HG03108 (cell line): ENCODE data around the gene MAGEA6.
"Not testable (repeated sequence)": the region's sequence is repeated elsewhere in the genome, so short reads cannot be mapped to it uniquely, and the experiment has no call there.

ENCODE experiments used
- ATAC-seq: cut with Tn5 transposase; IDR thresholded peaks from one replicate; pipeline ENCODE4 v1.9.1; 2021; ENCODE audit warnings: moderate library complexity; ENCODE audit not compliant: unreplicated experiment

The MAGEA6 gene, protein sequence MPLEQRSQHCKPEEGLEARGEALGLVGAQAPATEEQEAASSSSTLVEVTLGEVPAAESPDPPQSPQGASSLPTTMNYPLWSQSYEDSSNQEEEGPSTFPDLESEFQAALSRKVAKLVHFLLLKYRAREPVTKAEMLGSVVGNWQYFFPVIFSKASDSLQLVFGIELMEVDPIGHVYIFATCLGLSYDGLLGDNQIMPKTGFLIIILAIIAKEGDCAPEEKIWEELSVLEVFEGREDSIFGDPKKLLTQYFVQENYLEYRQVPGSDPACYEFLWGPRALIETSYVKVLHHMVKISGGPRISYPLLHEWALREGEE

DNA sequence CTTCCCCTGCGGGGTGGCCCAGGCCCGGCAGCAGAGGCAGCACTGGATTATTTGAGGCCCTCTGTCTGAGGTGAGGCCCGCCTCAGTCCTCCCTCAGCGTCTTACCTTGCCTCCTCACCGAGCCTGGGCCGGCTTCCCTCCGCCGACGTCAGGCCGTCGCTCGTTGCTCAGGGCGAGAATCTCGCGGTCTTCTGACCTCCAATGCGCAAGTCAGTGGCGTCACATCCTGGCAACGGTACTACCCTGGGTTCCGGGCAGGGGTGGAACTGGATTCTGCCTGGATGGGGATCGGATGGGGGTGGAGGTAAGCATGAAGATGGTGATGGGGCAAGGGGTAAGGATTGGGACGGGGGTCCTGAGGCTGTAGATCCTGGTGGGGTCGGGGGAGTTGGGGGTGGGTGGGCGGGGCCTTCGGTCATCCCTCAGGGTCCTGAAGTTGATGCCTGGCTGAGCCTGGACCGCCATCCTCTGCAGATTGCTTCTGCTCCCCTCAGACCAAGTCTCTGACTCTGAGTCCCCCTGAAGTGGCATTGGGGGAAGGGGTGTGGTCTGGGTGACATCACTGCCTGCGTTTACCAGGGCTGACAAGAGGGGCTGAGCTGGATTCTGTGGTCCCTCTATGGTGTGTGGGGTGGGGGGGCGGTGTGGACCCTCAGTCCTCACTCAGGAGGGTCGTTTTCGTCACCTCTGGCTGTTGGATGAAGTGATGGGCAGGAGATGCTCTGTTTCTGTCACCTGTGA, at the start of gene MAGEA6:
Gene MAGEA6 (minus strand): TSS at position 141 of the 741 bp plus-strand sequence. CDS start 2,039 bp downstream, outside the sequence.
- ATAC-seq, result not testable (repeated sequence)

DNA sequence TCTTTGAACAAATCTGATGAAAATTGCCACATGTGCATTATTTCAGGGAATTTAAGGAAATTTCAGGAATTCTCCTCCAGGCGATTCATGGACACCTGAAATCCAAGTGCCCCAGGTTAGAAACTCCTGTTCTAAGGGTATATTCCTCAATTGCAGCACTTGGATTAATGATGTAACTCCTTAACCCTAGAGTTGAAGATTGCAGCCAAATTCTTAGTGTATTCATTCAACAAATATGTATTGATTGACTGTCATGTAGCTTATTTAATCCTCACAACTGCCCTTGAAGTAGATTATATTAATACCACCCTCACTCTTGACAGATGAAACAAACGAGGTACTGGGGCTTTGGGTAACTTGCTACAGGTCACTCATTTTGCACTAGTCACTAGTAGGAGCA, 49.8 kb upstream of the MAGEA6 start:
- ATAC-seq, result no peak

DNA sequence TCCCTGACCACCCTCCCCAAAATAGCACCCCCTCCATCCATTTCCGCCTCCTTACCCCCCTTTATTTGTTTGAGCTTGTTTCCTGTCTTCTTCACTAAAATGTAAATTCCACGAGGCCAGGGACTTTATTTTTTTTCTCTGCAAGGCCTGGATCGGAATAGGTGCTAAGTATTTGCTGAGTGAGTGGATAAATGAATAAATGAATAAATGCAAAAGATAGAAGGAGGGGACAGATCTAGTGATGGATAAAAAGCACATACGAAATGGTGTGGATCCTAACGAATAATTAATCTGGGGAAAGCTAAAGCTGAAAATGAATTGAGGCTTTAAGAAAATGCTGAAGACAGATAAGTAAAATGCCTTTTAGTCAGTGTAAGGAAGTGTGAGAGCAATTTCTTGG, 48.9 kb upstream of the MAGEA6 start:
- no peak for ATAC-seq

DNA sequence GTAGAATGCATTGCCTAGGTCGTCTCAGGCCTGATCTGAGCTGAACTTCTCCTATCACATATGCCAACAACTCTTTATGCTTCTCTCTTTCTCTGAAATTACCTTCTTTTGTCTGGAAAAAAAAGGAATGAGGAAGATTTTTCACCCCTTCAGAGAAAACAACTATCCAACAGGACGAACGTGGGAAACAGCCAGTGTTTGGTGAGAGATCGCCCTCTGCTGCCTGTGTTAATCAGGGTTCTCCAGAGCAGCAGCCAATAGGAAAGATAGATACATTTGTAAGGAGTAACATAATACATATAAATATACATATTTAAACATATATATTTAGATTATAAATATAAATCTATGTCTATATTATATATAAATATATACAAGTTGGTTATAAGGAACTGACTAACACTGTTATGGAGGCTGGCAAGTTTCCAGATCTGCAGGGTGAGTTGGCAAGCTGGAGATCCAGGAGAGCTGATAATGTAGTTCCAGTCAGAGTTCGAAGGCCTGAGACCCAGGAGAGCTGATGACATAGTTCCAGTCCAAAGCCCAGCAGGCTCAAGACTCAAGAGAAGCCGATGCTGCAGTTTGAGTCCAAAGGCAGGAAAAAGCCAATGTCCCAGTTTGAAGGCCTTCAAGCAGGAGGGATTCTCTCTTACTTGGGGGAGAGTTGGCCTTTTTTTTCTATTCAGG, 47.7 kb upstream of the MAGEA6 start:
- ATAC-seq, result no peak

DNA sequence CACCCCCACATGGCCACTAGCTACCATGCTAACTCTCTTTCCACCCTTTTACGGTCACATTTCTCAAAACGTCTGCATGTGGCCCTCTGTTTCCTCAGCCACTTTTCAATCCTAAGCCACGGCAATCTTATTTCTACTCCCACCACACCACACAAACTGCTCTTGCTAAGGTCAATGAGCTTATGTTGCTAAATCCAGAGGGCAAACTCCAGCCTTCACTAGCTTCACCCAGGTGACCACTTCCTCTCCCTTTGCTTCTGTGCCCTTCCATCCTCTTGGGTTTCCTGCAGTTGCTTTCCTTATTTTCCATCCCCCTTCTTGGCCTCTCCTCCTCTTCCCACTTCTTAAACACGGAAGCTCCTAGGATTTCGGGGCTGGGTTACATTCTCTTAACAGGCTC, 44.6 kb upstream of the MAGEA6 start:
- ATAC-seq, result no peak

DNA sequence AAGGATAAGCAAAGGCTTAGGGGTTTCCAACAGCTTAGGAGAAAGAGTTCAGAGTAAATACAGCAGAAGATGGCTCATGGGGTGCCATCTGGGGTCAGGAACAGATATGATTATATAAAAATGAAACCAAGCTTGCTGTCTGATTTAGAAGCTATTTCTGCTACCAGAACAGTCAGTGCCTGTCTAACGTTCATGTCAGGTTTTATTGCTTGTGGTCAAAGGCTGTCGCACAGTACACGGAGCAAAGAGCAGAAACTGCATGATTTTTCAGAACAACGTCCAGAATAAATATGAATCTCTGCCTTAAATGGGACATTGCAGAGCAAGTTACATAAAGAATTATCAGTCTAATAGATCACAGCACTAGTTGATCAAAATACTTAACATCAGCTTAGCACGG, 43.7 kb upstream of the MAGEA6 start:
- ATAC-seq, result no peak

DNA sequence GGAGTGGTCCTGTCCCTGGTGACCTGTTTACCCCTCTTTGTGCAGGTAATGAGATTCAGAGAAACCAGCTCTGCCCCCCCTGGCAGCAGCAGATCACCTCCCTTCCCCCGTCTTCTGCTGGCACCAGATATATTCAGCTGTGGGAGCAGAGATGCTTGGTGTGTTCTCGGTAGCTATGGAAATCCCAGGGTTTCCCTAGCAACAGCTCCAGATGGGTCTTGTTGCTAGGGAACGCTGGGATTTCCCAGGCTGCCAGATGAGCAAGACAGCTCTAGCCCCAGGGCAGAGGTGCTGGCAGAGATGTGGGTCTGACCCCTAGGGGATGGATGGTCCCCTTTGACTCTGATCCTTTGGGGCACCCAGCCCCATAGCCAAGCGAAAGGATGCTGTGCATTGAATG, 40.9 kb upstream of the MAGEA6 start:
- no peak for ATAC-seq

DNA sequence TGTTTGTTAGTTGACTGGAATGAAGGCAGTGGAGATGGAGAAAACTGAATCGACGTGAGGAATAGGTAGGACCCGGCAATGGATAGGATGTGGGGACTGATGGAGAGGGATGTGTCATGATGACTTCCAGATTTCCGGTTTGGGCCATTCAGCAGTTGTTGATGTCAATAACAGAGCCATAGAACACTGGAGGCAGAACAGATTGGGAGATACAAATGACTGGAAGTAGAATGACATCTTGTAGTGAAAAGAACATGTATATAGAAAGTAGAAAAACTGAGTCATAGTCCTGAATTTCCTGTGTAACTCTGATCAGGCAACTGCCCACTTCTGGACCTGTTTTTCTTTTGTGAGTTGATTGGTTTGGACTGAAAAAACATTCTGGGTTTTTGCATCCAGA, 36.5 kb upstream of the MAGEA6 start:
- ATAC-seq, result no peak

DNA sequence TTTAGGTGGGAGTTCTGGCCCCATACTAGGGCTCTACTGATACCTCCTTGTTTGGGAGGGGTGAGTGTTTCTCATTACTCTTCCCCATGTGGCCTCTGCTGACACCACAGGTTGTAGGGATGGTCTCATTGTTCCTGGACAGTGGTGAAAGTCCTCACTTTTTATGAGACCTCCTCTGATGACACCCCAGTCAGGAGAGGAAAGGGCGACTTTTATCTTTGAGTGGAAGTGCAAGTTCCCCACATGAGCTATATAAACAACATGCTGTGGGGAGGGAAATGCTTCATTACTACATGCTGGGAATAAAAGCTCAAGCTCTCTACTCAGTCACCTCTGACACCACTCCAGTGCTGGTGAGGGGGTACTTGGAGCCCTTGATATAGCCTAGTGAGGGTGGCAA, 29.5 kb upstream of the MAGEA6 start:
- ATAC-seq, result no peak

DNA sequence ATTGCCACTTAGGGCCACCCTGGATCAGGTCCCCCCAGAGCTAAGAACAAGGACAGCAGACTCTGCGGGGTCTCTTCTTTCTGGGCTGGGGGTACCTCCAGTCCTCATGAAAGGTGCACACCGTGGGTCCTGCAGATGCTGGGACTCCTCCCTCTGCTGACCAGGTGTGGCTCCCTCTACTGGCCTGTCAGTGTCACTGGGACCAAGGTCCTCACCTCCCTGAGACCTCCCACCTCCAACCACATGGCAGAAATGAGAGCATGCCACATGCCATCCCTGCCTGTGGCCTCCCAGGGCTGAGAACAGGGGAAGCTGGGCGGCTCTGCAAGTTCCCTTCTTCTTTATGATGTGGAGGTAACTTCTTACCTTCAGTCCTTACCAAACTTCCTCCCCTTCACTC, 17.6 kb upstream of the MAGEA6 start:
- ATAC-seq, result peak; percentile 56

DNA sequence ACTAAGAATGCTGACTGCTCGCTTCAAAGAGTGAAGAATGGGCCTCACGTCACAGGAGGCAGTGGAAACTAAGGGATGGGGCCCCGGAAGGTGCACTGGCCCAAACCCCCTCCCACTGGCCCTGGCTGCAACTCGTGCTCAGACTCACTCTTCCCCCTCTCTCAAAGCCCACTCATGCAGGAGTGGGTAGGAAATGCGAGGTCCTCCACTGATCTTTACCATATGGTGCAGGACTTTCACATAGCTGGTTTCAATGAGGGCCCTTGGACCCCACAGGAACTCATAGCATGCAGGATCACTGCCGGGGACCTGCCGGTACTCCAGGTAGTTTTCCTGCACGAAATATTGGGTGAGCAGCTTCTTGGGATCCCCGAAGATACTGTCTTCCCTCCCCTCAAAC, 2.9 kb downstream of the MAGEA6 start:
- ATAC-seq, result not testable (repeated sequence)

DNA sequence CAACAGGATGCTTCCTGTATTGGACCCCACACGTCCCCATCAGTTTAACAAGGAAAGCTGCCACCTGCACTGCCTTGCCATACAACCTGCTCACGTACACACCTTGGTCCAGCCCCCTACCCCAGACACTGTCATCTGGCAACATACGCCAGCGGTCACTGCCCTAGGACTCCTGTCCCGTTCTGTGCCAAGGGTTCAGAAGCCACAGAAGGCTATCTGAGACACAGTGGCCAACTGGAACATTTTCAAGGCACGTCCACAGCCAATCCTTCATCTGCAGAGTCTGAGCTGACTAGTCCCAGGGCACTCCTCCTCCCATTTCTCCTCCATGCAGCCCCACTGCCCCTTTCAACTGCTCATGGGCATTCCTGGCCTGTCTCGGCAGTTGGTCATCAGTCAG, 7.9 kb downstream of the MAGEA6 start:
- not testable (repeated sequence) for ATAC-seq

DNA sequence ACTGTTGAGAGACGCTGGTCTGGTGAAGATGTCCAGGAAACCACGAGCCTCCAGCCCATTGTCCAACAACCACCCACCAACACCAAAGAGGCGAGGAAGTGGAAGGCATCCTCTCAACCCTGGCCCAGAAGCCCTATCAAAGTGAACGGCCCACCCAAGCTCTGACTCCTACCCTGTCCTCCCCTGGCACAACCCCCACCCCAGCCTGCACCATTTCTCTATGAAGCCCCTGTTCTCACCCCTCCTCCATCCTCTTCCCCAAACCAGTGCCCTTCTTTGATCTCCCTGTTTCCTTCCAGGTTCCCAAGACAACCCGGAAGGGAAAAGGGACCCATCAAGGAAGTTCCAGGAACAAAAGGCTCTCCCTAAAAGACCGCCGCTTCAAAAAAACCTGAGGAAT, 9.9 kb downstream of the MAGEA6 start:
- not testable (repeated sequence) for ATAC-seq

DNA sequence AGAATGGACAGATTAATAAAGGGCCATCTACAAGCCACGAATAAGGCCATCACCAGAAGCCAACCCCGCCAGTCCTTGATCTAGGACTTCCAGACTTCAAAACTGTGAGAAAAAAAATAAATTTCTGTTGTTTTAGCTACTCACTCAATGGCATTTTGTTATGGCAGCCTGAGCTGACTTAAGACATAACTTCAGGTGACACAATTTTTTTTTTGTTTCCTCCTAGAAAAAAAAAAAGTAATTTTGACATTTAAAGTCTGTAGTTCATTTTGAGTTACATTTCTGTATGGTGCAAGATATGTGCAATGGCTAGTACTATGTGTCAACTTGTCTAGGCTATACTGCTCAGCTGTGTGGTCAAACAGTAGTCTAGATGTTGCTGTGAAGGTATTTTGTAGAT, 10.6 kb downstream of the MAGEA6 start, which contains the start of gene CSAG3:
Gene CSAG3 (plus strand): TSS at position 301 of the 400 bp plus-strand sequence.
- not testable (repeated sequence) for ATAC-seq

DNA sequence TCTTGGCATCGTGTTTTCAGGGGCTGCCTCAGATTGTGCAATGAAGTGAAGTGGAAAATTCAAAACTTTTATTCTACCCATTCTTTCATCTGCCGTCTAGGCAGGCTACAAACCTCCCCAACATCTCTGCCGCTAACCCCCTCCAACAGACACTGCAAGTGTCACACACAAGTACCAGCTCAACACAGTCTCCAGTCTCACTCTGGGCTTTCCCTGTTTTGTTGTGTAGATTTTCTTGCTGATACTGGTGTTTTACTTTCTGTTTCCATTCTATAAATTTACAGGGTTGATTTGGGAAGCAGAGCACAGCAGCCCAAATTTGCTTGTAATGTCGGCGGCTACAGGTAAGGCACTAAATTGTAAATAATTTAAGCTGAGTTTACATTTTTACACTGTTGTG, 14.6 kb downstream of the MAGEA6 start:
- ATAC-seq, result not testable (repeated sequence)

DNA sequence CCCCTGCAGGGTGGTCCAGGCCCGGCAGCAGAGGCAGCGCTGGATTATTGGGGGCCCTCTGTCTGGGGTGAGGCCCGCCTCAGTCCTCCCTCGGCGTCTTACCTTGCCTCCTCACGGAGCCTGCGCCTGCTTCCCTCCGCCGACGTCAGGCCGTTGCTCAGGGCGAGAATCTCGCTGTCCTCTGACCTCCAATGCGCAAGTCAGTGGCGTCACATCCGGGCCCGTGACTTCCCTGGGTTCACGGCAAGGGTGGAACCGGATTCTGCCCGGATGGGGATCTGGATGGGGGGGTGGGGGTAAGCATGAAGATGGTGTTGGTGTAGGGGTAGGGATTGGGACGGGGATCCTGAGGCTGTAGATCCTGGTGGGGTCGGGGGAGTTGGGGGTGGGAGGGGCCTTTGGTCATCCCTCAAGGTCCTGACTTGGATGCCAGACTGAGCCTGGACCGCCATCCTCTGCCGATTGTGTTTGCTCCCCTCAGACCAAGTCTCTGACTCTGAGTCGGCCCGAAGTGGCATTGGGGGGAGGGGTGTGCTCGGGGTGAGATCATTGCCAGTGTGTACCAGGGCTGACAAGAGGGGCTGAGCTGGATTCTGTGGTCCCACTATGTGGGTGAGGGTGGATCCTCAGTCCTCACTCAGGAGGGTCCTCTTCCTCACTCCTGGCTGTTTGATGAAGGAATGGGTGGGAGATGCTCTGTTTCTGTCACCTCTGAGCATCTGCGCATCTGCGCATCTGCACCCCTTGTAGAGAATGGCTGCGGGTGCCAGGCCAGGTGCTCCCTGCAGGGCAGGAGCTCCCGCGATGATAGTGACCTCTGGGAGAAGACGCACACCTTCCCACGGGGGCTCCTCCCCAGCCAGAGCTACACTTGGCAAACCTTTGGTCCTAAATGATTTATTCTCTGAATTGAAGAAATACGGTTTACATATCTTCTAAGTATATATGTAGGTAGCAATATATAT, 15.5 kb downstream of the MAGEA6 start, which contains the start of gene MAGEA2:
Gene MAGEA2 (minus strand): TSS at position 157 of the 965 bp plus-strand sequence. CDS start 2,479 bp downstream, outside the sequence.
- ATAC-seq, result not testable (repeated sequence)

DNA sequence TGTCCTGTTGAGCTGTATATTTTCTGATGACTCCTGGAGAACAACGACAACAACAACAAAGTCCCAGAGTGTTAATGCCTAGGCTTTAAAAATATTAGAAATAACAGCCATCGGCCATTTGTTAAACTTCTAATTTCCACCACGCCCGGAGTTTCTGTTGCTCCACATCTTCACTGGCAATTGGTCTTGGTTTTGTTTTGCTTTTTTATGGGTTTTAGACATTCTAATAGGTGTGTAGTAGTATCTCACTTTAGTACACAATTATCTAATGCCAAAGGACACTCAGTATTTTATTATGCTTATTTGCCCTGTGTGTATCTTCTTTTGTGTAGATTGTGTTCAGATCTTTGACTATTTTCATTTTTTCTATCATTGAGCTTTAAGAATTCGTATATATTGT, 30.9 kb downstream of the MAGEA6 start:
- no peak for ATAC-seq

DNA sequence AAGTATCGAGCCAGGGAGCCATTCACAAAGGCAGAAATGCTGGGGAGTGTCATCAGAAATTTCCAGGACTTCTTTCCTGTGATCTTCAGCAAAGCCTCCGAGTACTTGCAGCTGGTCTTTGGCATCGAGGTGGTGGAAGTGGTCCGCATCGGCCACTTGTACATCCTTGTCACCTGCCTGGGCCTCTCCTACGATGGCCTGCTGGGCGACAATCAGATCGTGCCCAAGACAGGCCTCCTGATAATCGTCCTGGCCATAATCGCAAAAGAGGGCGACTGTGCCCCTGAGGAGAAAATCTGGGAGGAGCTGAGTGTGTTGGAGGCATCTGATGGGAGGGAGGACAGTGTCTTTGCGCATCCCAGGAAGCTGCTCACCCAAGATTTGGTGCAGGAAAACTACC, 33.0 kb downstream of the MAGEA6 start:
- not testable (repeated sequence) for ATAC-seq

DNA sequence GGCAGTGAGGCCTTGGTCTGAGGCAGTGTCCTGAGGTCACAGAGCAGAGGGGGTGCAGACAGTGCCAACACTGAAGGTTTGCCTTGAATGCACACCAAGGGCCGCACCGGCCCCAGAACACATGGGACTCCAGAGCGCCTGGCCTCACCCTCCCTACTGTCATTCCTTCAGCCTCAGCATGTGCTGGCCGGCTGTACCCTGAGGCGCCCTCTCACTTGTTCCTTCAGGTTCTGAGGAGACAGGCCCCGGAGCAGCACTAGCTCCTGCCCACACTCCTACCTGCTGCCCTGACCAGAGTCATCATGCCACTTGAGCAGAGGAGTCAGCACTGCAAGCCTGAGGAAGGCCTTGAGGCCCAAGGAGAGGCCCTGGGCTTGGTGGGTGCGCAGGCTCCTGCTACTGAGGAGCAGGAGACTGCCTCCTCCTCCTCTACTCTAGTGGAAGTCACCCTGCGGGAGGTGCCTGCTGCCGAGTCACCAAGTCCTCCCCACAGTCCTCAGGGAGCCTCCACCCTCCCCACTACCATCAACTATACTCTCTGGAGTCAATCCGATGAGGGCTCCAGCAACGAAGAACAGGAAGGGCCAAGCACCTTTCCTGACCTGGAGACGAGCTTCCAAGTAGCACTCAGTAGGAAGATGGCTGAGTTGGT, 33.5 kb downstream of the MAGEA6 start:
- no peak for ATAC-seq

DNA sequence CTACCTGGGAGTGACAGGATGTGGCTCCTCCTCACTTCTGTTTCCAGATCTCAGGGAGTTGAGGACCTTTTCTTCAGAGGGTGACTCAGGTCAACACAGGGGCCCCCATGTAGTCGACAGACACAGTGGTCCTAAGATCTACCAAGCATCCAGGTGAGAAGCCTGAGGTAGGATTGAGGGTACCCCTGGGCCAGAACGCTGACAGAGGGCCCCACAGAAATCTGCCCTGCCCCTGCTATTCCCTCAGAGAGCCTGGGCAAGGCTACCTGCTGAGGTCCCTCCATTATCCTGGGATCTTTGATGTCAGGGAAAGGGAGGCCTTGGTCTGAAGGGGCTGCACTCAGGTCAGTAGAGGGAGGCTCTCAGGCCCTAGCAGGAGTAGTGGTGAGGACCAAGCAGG, 34.4 kb downstream of the MAGEA6 start:
- no peak for ATAC-seq
